Tibial nerve (tissue), 3 donors: Measurements from ENCODE around the gene IMPA2.

Experiments used
- CTCF ChIP-seq, 5 experiments: fragments of 200-600 bp in 3 of 5; fragments of 450-650 bp in 2 of 5; sonication (generic) in 3 of 5; IDR thresholded peaks; one replicate each; pipeline ENCODE4 v1.5.1; 2016 to 2019; ENCODE audit warnings: antibody characterized with exemption in 5 of 5, mild to moderate bottlenecking in 3 of 5, moderate library complexity in 2 of 5
- POLR2A ChIP-seq, 2 donors: fragments of 450-650 bp; IDR thresholded peaks; one replicate each; pipeline ENCODE4 v1.6.1; 2017; ENCODE audit warnings: antibody characterized with exemption in 2 of 2, mild to moderate bottlenecking in 2 of 2, moderate library complexity in 2 of 2

GRCh38 chr18:11994703-11995444 is 13.6 kb downstream of the IMPA2 start:
- TF ChIP-seq CTCF (IDR thresholded peaks at IDR 0.05) (no peak), POLR2A (IDR thresholded peaks at IDR 0.05) (no peak)
